A549 (cell line): Measurements from ENCODE around the gene CHAC2. TPM values are rescaled to one million over a fixed set of nuclear protein-coding genes. Genes with fewer than 3 reads are reported as not detected.

Source experiments
- ATAC-seq, 2 experiments: fragments of 200-7000 bp in 1 of 2; fragments of >200 bp in 1 of 2; cut with Nextera tagmentation in 1 of 2; cut with Tn5 transposase in 1 of 2; 3 replicates each; pipeline versions ENCODE4 v1.8.0 to v1.9.1; 2018 to 2020; ENCODE audit warnings: mild to moderate bottlenecking in 1 of 2, moderate library complexity in 1 of 2
- CTCF ChIA-PET: fragments of 300-600 bp; sonication (Branson Sonifier 250); formaldehyde crosslinking; extraction: SDS; loops from one replicate; lab custom pipeline; 2021; ENCODE audit warnings: antibody characterized with exemption, inconsistent platforms; lab: Yijun Ruan, JAX
- POLR2A ChIA-PET: fragments of 350-600 bp; formaldehyde crosslinking; extraction: SDS; loops from one replicate; lab custom pipeline; 2021; ENCODE audit warnings: antibody characterized with exemption, inconsistent platforms; lab: Yijun Ruan, JAX
- DNase-seq, 2 experiments: peaks; one replicate each; pipeline versions ENCODE4 v3.0.0 to v3.0.0-alpha.2; 2011 to 2016; ENCODE audit warnings: low read depth in 1 of 2, low spot score in 1 of 2
- FAIRE-seq: peaks from 2 replicates; lab custom pipeline; 2011; peaks lifted over from hg19 to GRCh38; lab: Jason Lieb, UNC
- H3K27ac ChIP-seq, 2 experiments: fragments of >200 bp; sonication (Bioruptor Twin); formaldehyde crosslinking; 3 replicates each; pipeline ENCODE4 v1.5.1; 2016 to 2017
- H3K4me1 ChIP-seq: fragments of >200 bp; sonication (Bioruptor Twin); formaldehyde crosslinking; 3 replicates; pipeline ENCODE4 v1.6.1; 2016
- H3K4me2 ChIP-seq: fragments of >200 bp; sonication (Bioruptor Twin); formaldehyde crosslinking; 3 replicates; pipeline ENCODE4 v1.6.1; 2016
- H3K4me3 ChIP-seq: fragments of >200 bp; sonication (Bioruptor Twin); formaldehyde crosslinking; 3 replicates; pipeline ENCODE4 v1.5.1; 2016
- H3K9me3 ChIP-seq: fragments of >200 bp; sonication (Bioruptor Twin); formaldehyde crosslinking; 3 replicates; pipeline ENCODE4 v1.6.1; 2016
- ATOH8 ChIP-seq: fragments of 250-450 bp; sonication (Bioruptor Pico); IDR thresholded peaks from 2 replicates; pipeline ENCODE4 v1.5.0; 2020; ENCODE audit warnings: low read depth, mild to moderate bottlenecking, moderate library complexity
- CBX8 ChIP-seq: fragments of 200-600 bp; sonication (generic); IDR thresholded peaks from 2 replicates; pipeline ENCODE4 v1.6.1; 2016
- EHF ChIP-seq: fragments of 250-450 bp; sonication (Bioruptor Pico); IDR thresholded peaks from 2 replicates; pipeline ENCODE4 v1.5.0; 2020; ENCODE audit warnings: mild to moderate bottlenecking
- ELK1 ChIP-seq: fragments of 150-350 bp; IDR thresholded peaks from 2 replicates; pipeline ENCODE4 v1.6.1; 2014; ENCODE audit warnings: low read depth, mild to moderate bottlenecking, low read length
- FOSB ChIP-seq: fragments of 250-450 bp; sonication (Bioruptor Pico); IDR thresholded peaks from 2 replicates; pipeline ENCODE4 v1.5.0; 2020; ENCODE audit warnings: mild to moderate bottlenecking, moderate library complexity
- FOXS1 ChIP-seq: fragments of 250-450 bp; sonication (Bioruptor Pico); IDR thresholded peaks from 2 replicates; pipeline ENCODE4 v1.5.0; 2020; ENCODE audit warnings: mild to moderate bottlenecking, moderate library complexity
- HMGXB4 ChIP-seq: fragments of 250-450 bp; sonication (Bioruptor Pico); IDR thresholded peaks from 2 replicates; pipeline ENCODE4 v1.5.0; 2021; ENCODE audit warnings: mild to moderate bottlenecking, moderate library complexity, borderline replicate concordance
- HOXB13 ChIP-seq: fragments of 250-450 bp; sonication (Bioruptor Pico); IDR thresholded peaks from 2 replicates; pipeline ENCODE4 v1.5.0; 2020; ENCODE audit warnings: low read depth, mild to moderate bottlenecking, moderate library complexity
- JUNB ChIP-seq: fragments of >200 bp; sonication (Bioruptor Twin); formaldehyde crosslinking; IDR thresholded peaks from 2 replicates; pipeline ENCODE4 v1.6.1; 2016
- KDM1A ChIP-seq: fragments of 200-600 bp; sonication (generic); IDR thresholded peaks from 2 replicates; pipeline ENCODE4 v1.6.1; 2016; ENCODE audit warnings: low read depth, mild to moderate bottlenecking
- MAX ChIP-seq: IDR thresholded peaks from 2 replicates; pipeline ENCODE4 v1.6.1; 2012
- NFE2L2 ChIP-seq: fragments of 150-350 bp; conservative IDR thresholded peaks from 2 replicates; pipeline ENCODE4 v1.6.1; 2014; ENCODE audit warnings: low read length
- NPAS2 ChIP-seq: fragments of 250-450 bp; sonication (Bioruptor Pico); IDR thresholded peaks from 2 replicates; pipeline ENCODE4 v1.8.0; 2022; ENCODE audit warnings: mild to moderate bottlenecking, moderate library complexity, borderline replicate concordance
- PHF8 ChIP-seq: fragments of 200-600 bp; sonication (generic); IDR thresholded peaks from 2 replicates; pipeline ENCODE4 v1.6.1; 2016; ENCODE audit warnings: low read depth, mild to moderate bottlenecking, antibody characterized with exemption, moderate library complexity, borderline replicate concordance
- RARB ChIP-seq: fragments of 250-450 bp; sonication (Bioruptor Pico); IDR thresholded peaks from 2 replicates; pipeline ENCODE4 v1.8.0; 2021; ENCODE audit warnings: mild to moderate bottlenecking, moderate library complexity
- RCOR1 ChIP-seq: fragments of 150-350 bp; IDR thresholded peaks from 2 replicates; pipeline ENCODE4 v1.6.1; 2014; ENCODE audit warnings: antibody characterized with exemption, low read length, low read depth
- RFX5 ChIP-seq: fragments of 450-650 bp; IDR thresholded peaks from 2 replicates; pipeline ENCODE4 v1.7.1; 2014; ENCODE audit warnings: antibody characterized with exemption, mild to moderate bottlenecking, moderate library complexity
- RNF2 ChIP-seq: fragments of 200-600 bp; sonication (generic); IDR thresholded peaks from 2 replicates; pipeline ENCODE4 v1.6.1; 2016; ENCODE audit warnings: low read depth, mild to moderate bottlenecking, antibody characterized with exemption, moderate library complexity, borderline replicate concordance
- SREBF2 ChIP-seq: fragments of 450-650 bp; IDR thresholded peaks from 2 replicates; pipeline ENCODE4 v1.6.1; 2014; ENCODE audit warnings: mild to moderate bottlenecking, moderate library complexity
- TP53 ChIP-seq: fragments of 250-450 bp; sonication (Bioruptor Pico); IDR thresholded peaks from 2 replicates; pipeline ENCODE4 v1.5.0; 2021; ENCODE audit warnings: mild to moderate bottlenecking, moderate library complexity
- USF2 ChIP-seq: fragments of 450-650 bp; IDR thresholded peaks from 2 replicates; pipeline ENCODE4 v1.6.1; 2014; ENCODE audit warnings: antibody characterized with exemption
- ZFP36 ChIP-seq: fragments of 450-650 bp; IDR thresholded peaks from 2 replicates; pipeline ENCODE4 v1.6.1; 2014; ENCODE audit warnings: borderline replicate concordance; ENCODE audit not compliant: partially characterized antibody
- WGBS: methylation state at CpG from one replicate; pipeline ENCODE4 v1.1.6; 2017; ENCODE audit errors: missing lambda C conversion rate; 5-methylcytosine and 5-hydroxymethylcytosine counted together
- polyA plus RNA-seq, 4 experiments: library from polyadenylated mRNA; depleted of rRNA in 3 of 4; stranded (reverse); fragments of >200 nt; fragmentation: RNase III in 1 of 4; extraction: RNeasy Plus Mini Kit Qiagen cat#74134 plus additional on column Dnase treatment in 1 of 4; gene quantifications; 2 replicates in 3 of 4; 3 replicates in 1 of 4; pipeline ENCODE4 v1.2.3, GENCODE V29; 2011 to 2017

Gene CHAC2
- polyA plus RNA-seq, 2 of the 4 experiments (the other 2 are of a cell fraction) = 20.1 to 21.8 TPM

GRCh38 chr2:53784436-53784835 lies 16.8 kb downstream of the CHAC2 start (continued):
- TF ChIP-seq ELK1 (no peak), MAX (no peak), NPAS2 (CRISPR knock-in tag) (no peak)

GRCh38 chr2:53785366-53785765 lies 17.8 kb downstream of the CHAC2 start:
- peak overlapping the region in 1 of 2 experiments; percentile 91; a peak in 3 of 6 replicates for H3K27ac ChIP-seq
- no peaks in the 10 kb centered on the region for H3K9me3 ChIP-seq
- CTCF ChIA-PET = no interaction called here
- H3K4me2 ChIP-seq = peak overlapping the region; percentile 90
- DNase-seq = no peak
- TF ChIP-seq HMGXB4 (CRISPR knock-in tag) (no peak), CBX8 (no peak), TP53 (CRISPR knock-in tag) (no peak), HOXB13 (CRISPR knock-in tag) (no peak), NFE2L2 (no peak), SREBF2 (no peak), FOSB (CRISPR knock-in tag) (no peak), JUNB (no peak), KDM1A (no peak), ZFP36 (no peak), USF2 (no peak), RARB (CRISPR knock-in tag) (no peak), FOXS1 (CRISPR knock-in tag) (no peak), RCOR1 (no peak), ATOH8 (CRISPR knock-in tag) (no peak), RFX5 (no peak), PHF8 (no peak), RNF2 (no peak), EHF (CRISPR knock-in tag) (no peak)
- POLR2A ChIA-PET = interaction anchor here (0.7 to 5.0 kb wide), 2 partner anchors 18 to 214 kb away, joined by 3 to 39 read pairs; partner anchors contain the start of gene CHAC2
- peaks cover 17% of the 10 kb centered on the region for H3K4me1 ChIP-seq
- 66% methylated on average over 11 of the region's 11 CpGs for WGBS
- H3K4me3 ChIP-seq = peak overlapping the region; percentile 80
- ATAC-seq = no peak
- no peak for FAIRE-seq
